ENCODE data around the gene FRMD4B.

Gene FRMD4B

DNA sequence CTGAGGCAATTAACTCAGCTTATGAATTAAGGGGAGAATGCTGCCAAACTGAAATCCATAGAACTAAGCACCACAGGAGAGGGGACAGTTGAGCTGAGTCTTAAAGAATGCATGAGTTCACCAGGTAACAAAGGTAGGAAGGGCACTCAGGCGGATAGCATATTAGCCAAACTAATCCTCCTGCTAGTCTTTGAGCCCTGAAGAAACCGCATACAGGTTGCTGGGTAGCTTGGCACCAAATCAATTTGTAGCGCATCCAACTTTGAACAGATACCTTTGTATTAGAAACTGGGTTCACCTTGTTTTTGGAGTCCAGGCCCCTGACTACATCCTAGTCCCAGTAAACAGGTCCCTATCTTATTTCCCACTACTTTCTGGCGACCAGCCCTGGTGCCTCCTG, 93.7 kb downstream of the FRMD4B start:
- TF ChIP-seq, protein P1, sequence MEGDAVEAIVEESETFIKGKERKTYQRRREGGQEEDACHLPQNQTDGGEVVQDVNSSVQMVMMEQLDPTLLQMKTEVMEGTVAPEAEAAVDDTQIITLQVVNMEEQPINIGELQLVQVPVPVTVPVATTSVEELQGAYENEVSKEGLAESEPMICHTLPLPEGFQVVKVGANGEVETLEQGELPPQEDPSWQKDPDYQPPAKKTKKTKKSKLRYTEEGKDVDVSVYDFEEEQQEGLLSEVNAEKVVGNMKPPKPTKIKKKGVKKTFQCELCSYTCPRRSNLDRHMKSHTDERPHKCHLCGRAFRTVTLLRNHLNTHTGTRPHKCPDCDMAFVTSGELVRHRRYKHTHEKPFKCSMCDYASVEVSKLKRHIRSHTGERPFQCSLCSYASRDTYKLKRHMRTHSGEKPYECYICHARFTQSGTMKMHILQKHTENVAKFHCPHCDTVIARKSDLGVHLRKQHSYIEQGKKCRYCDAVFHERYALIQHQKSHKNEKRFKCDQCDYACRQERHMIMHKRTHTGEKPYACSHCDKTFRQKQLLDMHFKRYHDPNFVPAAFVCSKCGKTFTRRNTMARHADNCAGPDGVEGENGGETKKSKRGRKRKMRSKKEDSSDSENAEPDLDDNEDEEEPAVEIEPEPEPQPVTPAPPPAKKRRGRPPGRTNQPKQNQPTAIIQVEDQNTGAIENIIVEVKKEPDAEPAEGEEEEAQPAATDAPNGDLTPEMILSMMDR (IDR thresholded peaks at IDR 0.05): no peak

DNA sequence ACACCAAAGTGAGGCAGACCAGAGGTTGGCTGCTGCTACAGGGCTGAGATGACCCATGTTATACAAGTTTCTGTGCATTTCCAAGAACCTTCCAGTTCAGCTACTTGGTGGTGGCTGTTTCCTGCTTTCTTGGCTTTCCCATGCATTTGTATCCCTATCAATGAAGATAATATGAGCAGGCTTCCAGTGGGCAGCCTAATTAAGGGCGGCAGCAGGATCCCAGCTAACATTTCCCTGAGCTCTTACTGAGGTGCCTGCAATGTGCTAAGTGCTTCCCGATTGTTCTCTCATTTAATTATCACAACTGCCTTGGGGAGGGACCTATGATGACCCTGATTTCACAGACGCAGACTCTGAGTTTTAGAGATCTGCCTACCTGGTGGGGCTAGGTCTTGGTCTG, 95.5 kb downstream of the FRMD4B start:
- TF ChIP-seq, protein P1 (IDR thresholded peaks at IDR 0.05): no peak

DNA sequence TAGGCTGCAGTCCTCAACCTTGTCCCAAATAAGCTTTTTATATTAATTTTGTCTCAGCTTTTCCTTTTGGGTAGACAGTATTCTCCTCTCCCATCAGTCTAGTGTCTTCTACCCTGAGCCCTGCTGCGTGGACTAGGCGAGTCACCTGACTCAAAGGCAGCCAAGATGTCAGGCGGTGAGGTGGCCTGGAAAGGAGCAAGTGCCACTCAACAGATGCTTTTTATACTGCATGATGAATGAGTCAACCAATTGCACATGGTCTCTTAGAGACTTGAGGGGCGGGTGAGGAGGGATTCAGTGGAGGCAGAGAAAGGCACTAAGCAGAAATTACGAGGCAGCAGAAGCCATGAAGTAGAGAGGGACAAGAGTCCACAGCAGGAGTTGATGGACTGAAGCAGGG, 95.9 kb downstream of the FRMD4B start:
- TF ChIP-seq, protein P1 (IDR thresholded peaks at IDR 0.05): no peak

DNA sequence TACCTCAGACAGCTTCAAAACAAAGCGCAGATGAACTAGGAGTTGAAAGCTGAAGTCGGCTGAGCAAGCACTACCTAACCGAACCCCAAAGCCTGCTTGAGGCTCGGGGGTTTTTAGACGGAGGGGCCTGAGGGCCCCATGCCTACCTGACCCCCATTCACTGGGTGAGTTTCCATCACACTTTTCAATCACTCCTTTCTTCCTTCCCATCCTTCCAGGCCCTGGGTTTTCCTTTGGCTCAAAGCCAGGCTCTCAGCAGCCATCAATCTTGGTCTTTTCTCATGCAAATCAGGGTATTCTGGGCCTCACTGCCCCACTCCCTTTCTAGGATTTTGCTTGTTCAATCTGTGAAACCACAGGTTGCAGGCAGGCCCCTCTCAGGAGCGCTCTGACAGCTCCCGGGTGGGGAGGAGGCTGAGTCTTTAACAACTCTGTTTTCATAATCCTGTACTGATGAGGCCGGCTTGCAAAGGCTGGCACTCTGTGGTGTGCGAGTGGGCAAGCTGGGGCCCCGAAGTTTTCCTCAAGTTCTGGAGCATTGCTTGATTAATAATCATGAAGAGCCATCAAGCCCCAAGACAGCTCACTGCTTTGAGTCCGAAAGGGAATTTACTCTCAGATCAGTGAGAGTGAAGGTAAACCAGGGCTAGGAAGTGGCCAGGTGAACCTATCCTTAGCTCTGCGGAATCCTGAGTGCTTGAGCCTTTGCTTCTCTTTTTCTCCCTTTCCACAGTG, 97.6 kb downstream of the FRMD4B start:
- TF ChIP-seq, protein P1 (IDR thresholded peaks at IDR 0.05): no peak

DNA sequence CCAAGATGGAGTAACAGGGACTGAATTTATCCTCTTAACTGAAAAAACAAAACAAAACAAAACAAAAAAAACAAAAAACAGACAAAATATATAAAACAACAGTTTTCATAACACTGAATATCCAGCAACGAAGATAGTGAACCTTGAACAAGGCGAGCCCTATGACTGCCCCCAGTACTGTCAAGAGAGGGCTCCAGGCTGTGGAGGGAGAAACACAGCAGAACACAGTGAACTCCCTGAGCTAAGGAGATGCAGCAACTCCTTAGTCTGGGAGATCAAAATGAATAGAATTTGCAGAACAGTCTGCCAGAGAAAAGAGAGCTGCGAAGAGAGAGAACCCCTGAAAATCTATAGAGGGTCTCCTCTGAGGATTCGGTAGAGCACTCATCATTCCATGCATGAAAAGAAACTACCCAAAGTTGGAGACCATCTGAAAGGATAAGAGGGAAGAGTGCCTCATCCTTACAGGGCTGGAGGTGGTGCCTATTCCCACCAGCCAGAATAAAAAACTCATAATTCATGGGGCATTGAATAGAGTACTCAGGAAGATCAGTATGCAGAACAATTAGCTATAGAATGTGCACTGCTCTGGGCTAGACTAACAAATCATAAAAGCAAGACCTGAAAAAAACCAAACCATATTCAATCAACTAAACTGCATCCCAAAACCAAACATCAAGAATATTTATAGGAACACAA, 101.8 kb downstream of the FRMD4B start:
- TF ChIP-seq, protein P1 (IDR thresholded peaks at IDR 0.05): no peak

DNA sequence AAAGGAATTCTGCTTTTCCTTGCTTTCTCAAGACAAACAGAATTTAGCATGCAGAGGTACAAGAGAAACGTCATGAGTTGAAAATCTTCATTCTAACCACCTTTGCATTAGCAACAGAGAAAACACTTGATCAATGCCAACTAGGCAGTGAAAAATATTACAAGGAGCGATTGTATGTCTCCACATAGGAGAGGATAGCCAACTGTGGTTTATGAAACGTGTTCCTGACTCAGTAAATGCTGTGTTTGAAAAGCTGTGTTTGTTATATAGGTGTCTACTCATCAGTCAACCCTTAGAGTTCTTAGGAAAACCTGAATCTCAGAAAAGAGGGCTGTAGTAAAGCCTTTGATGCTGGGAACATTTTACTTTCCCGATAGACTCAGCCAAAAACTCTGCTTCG, 102.4 kb downstream of the FRMD4B start:
- TF ChIP-seq, protein P1 (IDR thresholded peaks at IDR 0.05): no peak

DNA sequence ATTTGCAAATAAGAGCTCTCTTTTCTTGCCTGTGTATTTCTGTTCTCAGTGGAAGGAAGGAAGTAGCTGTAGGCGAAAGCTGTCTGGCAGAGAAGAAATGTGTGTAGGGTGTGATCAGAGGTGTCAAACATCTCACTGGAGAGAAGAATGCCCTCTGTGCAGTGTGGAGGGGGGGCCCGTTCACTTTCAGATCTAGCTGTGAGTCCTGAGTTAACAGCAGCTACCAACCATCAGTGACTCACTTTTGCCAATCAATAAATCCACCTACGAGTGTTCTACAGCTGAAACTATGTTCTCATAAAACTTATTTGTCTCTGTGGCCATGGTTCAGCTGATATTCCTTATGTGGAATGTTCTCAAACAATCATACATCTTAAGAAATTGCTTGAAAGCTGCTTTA, 103.7 kb downstream of the FRMD4B start:
- TF ChIP-seq, protein P1 (IDR thresholded peaks at IDR 0.05): no peak

All from LNCAP (cell line).